MM.1S (cell line): ENCODE data around the gene MC1R.

Experiments used
- DNase-seq: peaks from one replicate; pipeline ENCODE4 v3.0.0-alpha.2; 2015
- H2AFZ ChIP-seq: fragments of 300-600 bp; sonication (generic); 2 replicates; pipeline ENCODE4 v1.6.0; 2016; ENCODE audit warnings: antibody characterized with exemption, low read length
- H3F3A ChIP-seq: fragments of 300-600 bp; sonication (generic); 2 replicates; pipeline ENCODE4 v1.6.1; 2016; ENCODE audit warnings: mild to moderate bottlenecking, antibody characterized with exemption, low read length, moderate library complexity, mixed read lengths; ENCODE audit not compliant: insufficient read depth
- H3K27ac ChIP-seq: fragments of 300-600 bp; sonication (generic); 2 replicates; pipeline ENCODE4 v1.5.1; 2016; ENCODE audit warnings: mild to moderate bottlenecking, low read length
- H3K27me3 ChIP-seq: fragments of 300-600 bp; sonication (generic); replicated peaks from 2 replicates; pipeline ENCODE4 v1.6.0; 2016; ENCODE audit warnings: low read length; ENCODE audit not compliant: insufficient read depth
- H3K36me3 ChIP-seq: fragments of 300-600 bp; sonication (generic); replicated peaks from 2 replicates; pipeline ENCODE4 v1.6.1; 2016; ENCODE audit warnings: mild to moderate bottlenecking, low read length, mixed read lengths; ENCODE audit not compliant: insufficient read depth
- H3K4me1 ChIP-seq: fragments of 300-600 bp; sonication (generic); 2 replicates; pipeline ENCODE4 v1.6.1; 2016; ENCODE audit warnings: low read length, mixed read lengths
- H3K4me2 ChIP-seq: fragments of 300-600 bp; sonication (generic); 2 replicates; pipeline ENCODE4 v1.6.0; 2016; ENCODE audit warnings: low read depth, low read length
- H3K4me3 ChIP-seq: fragments of 300-600 bp; sonication (generic); 2 replicates; pipeline ENCODE4 v1.5.1; 2016; ENCODE audit warnings: low read length, mixed read lengths
- H3K79me2 ChIP-seq: fragments of 300-600 bp; sonication (generic); 2 replicates; pipeline ENCODE4 v1.6.1; 2016; ENCODE audit warnings: mixed run types, low read length, mixed read lengths
- H3K9ac ChIP-seq: fragments of 300-600 bp; sonication (generic); 2 replicates; pipeline ENCODE4 v1.6.1; 2016; ENCODE audit warnings: low read length, mixed read lengths
- H3K9me2 ChIP-seq: fragments of 300-600 bp; sonication (generic); replicated peaks from 2 replicates; pipeline ENCODE4 v1.6.1; 2016; ENCODE audit warnings: mild to moderate bottlenecking, low read length, mixed read lengths; ENCODE audit not compliant: insufficient read depth
- H3K9me3 ChIP-seq: fragments of 300-600 bp; sonication (generic); replicated peaks from 2 replicates; pipeline ENCODE4 v1.6.1; 2016; ENCODE audit warnings: mild to moderate bottlenecking, low read length, mixed read lengths; ENCODE audit not compliant: insufficient read depth
- H4K20me1 ChIP-seq: fragments of 300-600 bp; sonication (generic); 2 replicates; pipeline ENCODE4 v1.6.1; 2016; ENCODE audit warnings: mild to moderate bottlenecking, low read length, moderate library complexity, mixed read lengths; ENCODE audit not compliant: insufficient read depth
- CTCF ChIP-seq: fragments of 300-600 bp; sonication (generic); IDR thresholded peaks from 2 replicates; pipeline ENCODE4 v1.5.1; 2016; ENCODE audit warnings: antibody characterized with exemption, low read length, mixed read lengths
- EZH2 ChIP-seq: fragments of 300-600 bp; sonication (generic); optimal IDR thresholded peaks from 2 replicates; pipeline ENCODE3; 2017; ENCODE audit warnings: low read depth, mild to moderate bottlenecking, antibody characterized with exemption, low read length, mixed read lengths
- EZH2phosphoT487 ChIP-seq: fragments of 300-600 bp; sonication (generic); IDR thresholded peaks from 2 replicates; pipeline ENCODE4 v1.6.1; 2018; ENCODE audit warnings: antibody characterized with exemption, low read length

Gene MC1R

GRCh38 chr16:89945654-89946053 is 27.0 kb downstream of the MC1R start:
- Histone ChIP-seq H4K20me1 (no peaks in the 10 kb centered on the region), H3K27ac (no peak overlapping the region), H3K36me3 (no peaks in the 10 kb centered on the region), H2AFZ (no peak overlapping the region), H3K79me2 (0 out of 2 replicates have a peak, but pooled peaks cover 3% of the 10 kb centered on the region), H3K9me2 (no peaks in the 10 kb centered on the region), H3K27me3 (no peaks in the 10 kb centered on the region), H3K4me3 (no peak overlapping the region), H3K4me2 (no peak overlapping the region), H3K9me3 (no peaks in the 10 kb centered on the region), H3F3A (no peaks in the 10 kb centered on the region), H3K9ac (no peak overlapping the region), H3K4me1 (no peaks in the 10 kb centered on the region)
- TF ChIP-seq EZH2 (no peak), EZH2phosphoT487 (no peak), CTCF (no peak)
- no peak for DNase-seq

GRCh38 chr16:89946515-89946914 is 27.9 kb downstream of the MC1R start:
- no peak overlapping the region for H2AFZ ChIP-seq
- no peak overlapping the region for H3K4me3 ChIP-seq
- DNase-seq, result no peak
- no peak overlapping the region for H3K9ac ChIP-seq
- no peaks in the 10 kb centered on the region for H3K36me3 ChIP-seq
- H3K9me2 ChIP-seq, result no peaks in the 10 kb centered on the region
- TF ChIP-seq CTCF (no peak), EZH2 (no peak), EZH2phosphoT487 (no peak)
- H4K20me1 ChIP-seq, result no peaks in the 10 kb centered on the region
- H3K4me1 ChIP-seq, result no peaks in the 10 kb centered on the region
- no peak overlapping the region for H3K4me2 ChIP-seq
- H3K27ac ChIP-seq, result no peak overlapping the region
- H3K9me3 ChIP-seq, result no peaks in the 10 kb centered on the region
- H3K79me2 ChIP-seq, result 0 out of 2 replicates have a peak, but pooled peaks cover 3% of the 10 kb centered on the region
- no peaks in the 10 kb centered on the region for H3F3A ChIP-seq
- no peaks in the 10 kb centered on the region for H3K27me3 ChIP-seq

GRCh38 chr16:89949121-89949742 is 30.6 kb downstream of the MC1R start:
- no peak overlapping the region for H3K27ac ChIP-seq
- no peaks in the 10 kb centered on the region for H4K20me1 ChIP-seq

More at GRCh38 chr16:89949121-89949742, 30.6 kb downstream of the MC1R start:
- no peak overlapping the region for H2AFZ ChIP-seq
- H3K9ac ChIP-seq, result no peak overlapping the region; the same call in 1 of the 2 replicates
- H3K9me3 ChIP-seq, result no peaks in the 10 kb centered on the region
- H3K4me1 ChIP-seq, result no peaks in the 10 kb centered on the region
- no peaks in the 10 kb centered on the region for H3K36me3 ChIP-seq
- H3K4me2 ChIP-seq, result peak overlapping the region; percentile 63; the same call in 1 of the 2 replicates
- no peak for DNase-seq
- no peaks in the 10 kb centered on the region for H3F3A ChIP-seq
- TF ChIP-seq EZH2phosphoT487, result no peak
- TF ChIP-seq EZH2, result no peak
- TF ChIP-seq CTCF, result no peak
- H3K4me3 ChIP-seq, result peak overlapping the region; percentile 54; the same call in 1 of the 2 replicates
- no peaks in the 10 kb centered on the region for H3K9me2 ChIP-seq
- H3K79me2 ChIP-seq, result 0 out of 2 replicates have a peak, but pooled peaks cover 3% of the 10 kb centered on the region
- H3K27me3 ChIP-seq, result no peaks in the 10 kb centered on the region
